ENCODE data around the gene SH2D3C.
"Not testable (repeated sequence)": the region's sequence is repeated elsewhere in the genome, so short reads cannot be mapped to it uniquely, and the experiment has no call there.

SH2D3C gene

GRCh38 chr9:127761491-127761956 lies 16.9 kb downstream of the SH2D3C start:
- no peak overlapping the region for H3K4me2 ChIP-seq (ENCODE audit: low read depth, low read length)
- no peaks in the 10 kb centered on the region for H3K79me2 ChIP-seq (ENCODE audit: low read length)
- no peaks in the 10 kb centered on the region for H3K9me2 ChIP-seq (replicated peaks; ENCODE audit: insufficient read depth, low read length)
- H2AFZ ChIP-seq (ENCODE audit: low read length): no peak overlapping the region
- H3K27me3 ChIP-seq (replicated peaks; ENCODE audit: insufficient read depth, low read length): no peaks in the 10 kb centered on the region
- H3F3A ChIP-seq (ENCODE audit: insufficient read depth, low read length): no peaks in the 10 kb centered on the region
- no peak for TF ChIP-seq EZH2 (optimal IDR thresholded peaks at IDR 0.05; ENCODE audit: low read depth, low read length)
- TF ChIP-seq EZH2phosphoT487 (IDR thresholded peaks at IDR 0.05; ENCODE audit: low read length): no peak
- no peak for TF ChIP-seq CTCF (IDR thresholded peaks at IDR 0.05; ENCODE audit: low read length)
- H3K9me3 ChIP-seq (replicated peaks; ENCODE audit: insufficient read depth, low read length): no peaks in the 10 kb centered on the region
- no peaks in the 10 kb centered on the region for H3K36me3 ChIP-seq (replicated peaks; ENCODE audit: insufficient read depth, low read length)
- no peak for DNase-seq
- no peak overlapping the region for H3K9ac ChIP-seq (ENCODE audit: low read length)
- H3K4me1 ChIP-seq (ENCODE audit: low read length): no peaks in the 10 kb centered on the region
- no peak overlapping the region for H3K4me3 ChIP-seq (ENCODE audit: low read length)
- no peak overlapping the region for H3K27ac ChIP-seq (ENCODE audit: low read length)
- no peaks in the 10 kb centered on the region for H4K20me1 ChIP-seq (ENCODE audit: insufficient read depth, low read length)

- Histone ChIP-seq H3K9ac (ENCODE audit: low read length) (no peak overlapping the region), H4K20me1 (ENCODE audit: insufficient read depth, low read length) (no peaks in the 10 kb centered on the region), H3K4me2 (ENCODE audit: low read depth, low read length) (no peak overlapping the region), H3K9me3 (replicated peaks; ENCODE audit: insufficient read depth, low read length) (no peaks in the 10 kb centered on the region), H3K36me3 (replicated peaks; ENCODE audit: insufficient read depth, low read length) (no peaks in the 10 kb centered on the region), H3K27ac (ENCODE audit: low read length) (no peak overlapping the region), H3K9me2 (replicated peaks; ENCODE audit: insufficient read depth, low read length) (no peaks in the 10 kb centered on the region), H3K27me3 (replicated peaks; ENCODE audit: insufficient read depth, low read length) (no peaks in the 10 kb centered on the region), H3F3A (ENCODE audit: insufficient read depth, low read length) (no peaks in the 10 kb centered on the region), H3K4me1 (ENCODE audit: low read length) (no peaks in the 10 kb centered on the region), H3K79me2 (ENCODE audit: low read length) (no peaks in the 10 kb centered on the region), H2AFZ (ENCODE audit: low read length) (no peak overlapping the region), H3K4me3 (ENCODE audit: low read length) (no peak overlapping the region)
- TF ChIP-seq CTCF (IDR thresholded peaks at IDR 0.05; ENCODE audit: low read length) (no peak), EZH2phosphoT487 (IDR thresholded peaks at IDR 0.05; ENCODE audit: low read length) (no peak), EZH2 (optimal IDR thresholded peaks at IDR 0.05; ENCODE audit: low read depth, low read length) (no peak)
- DNase-seq: no peak
These were observed 17.4 kb downstream of the SH2D3C start for GRCh38 chr9:127761061-127761460.

- Histone ChIP-seq H3F3A (ENCODE audit: insufficient read depth, low read length) (no peaks in the 10 kb centered on the region), H3K9me3 (replicated peaks; ENCODE audit: insufficient read depth, low read length) (no peaks in the 10 kb centered on the region), H3K4me2 (ENCODE audit: low read depth, low read length) (no peak overlapping the region), H3K9me2 (replicated peaks; ENCODE audit: insufficient read depth, low read length) (no peaks in the 10 kb centered on the region), H3K9ac (ENCODE audit: low read length) (no peak overlapping the region), H3K27ac (ENCODE audit: low read length) (no peak overlapping the region), H3K4me3 (ENCODE audit: low read length) (no peak overlapping the region), H3K79me2 (ENCODE audit: low read length) (no peaks in the 10 kb centered on the region), H4K20me1 (ENCODE audit: insufficient read depth, low read length) (no peaks in the 10 kb centered on the region), H3K36me3 (replicated peaks; ENCODE audit: insufficient read depth, low read length) (no peaks in the 10 kb centered on the region), H2AFZ (ENCODE audit: low read length) (no peak overlapping the region), H3K4me1 (ENCODE audit: low read length) (no peaks in the 10 kb centered on the region), H3K27me3 (replicated peaks; ENCODE audit: insufficient read depth, low read length) (no peaks in the 10 kb centered on the region)
- no peak for DNase-seq
- no peak for TF ChIP-seq EZH2phosphoT487 (IDR thresholded peaks at IDR 0.05; ENCODE audit: low read length)
- no peak for TF ChIP-seq EZH2 (optimal IDR thresholded peaks at IDR 0.05; ENCODE audit: low read depth, low read length)
- no peak for TF ChIP-seq CTCF (IDR thresholded peaks at IDR 0.05; ENCODE audit: low read length)
These were observed 19.6 kb downstream of the SH2D3C start for GRCh38 chr9:127758843-127759242.

- not testable (repeated sequence) for H3K4me1 ChIP-seq (ENCODE audit: low read length); H3F3A ChIP-seq (ENCODE audit: insufficient read depth, low read length); H3K9ac ChIP-seq (ENCODE audit: low read length); H3K27ac ChIP-seq (ENCODE audit: low read length); H3K36me3 ChIP-seq (replicated peaks; ENCODE audit: insufficient read depth, low read length); H3K4me3 ChIP-seq (ENCODE audit: low read length); H3K4me2 ChIP-seq (ENCODE audit: low read depth, low read length); H3K79me2 ChIP-seq (ENCODE audit: low read length); H3K27me3 ChIP-seq (replicated peaks; ENCODE audit: insufficient read depth, low read length); H3K9me2 ChIP-seq (replicated peaks; ENCODE audit: insufficient read depth, low read length); H3K9me3 ChIP-seq (replicated peaks; ENCODE audit: insufficient read depth, low read length); H2AFZ ChIP-seq (ENCODE audit: low read length); DNase-seq; H4K20me1 ChIP-seq (ENCODE audit: insufficient read depth, low read length)
These were observed 21.7 kb downstream of the SH2D3C start for GRCh38 chr9:127756776-127757175.
